IPS-18c (cell line): ENCODE results near the gene RPS4Y2.

ENCODE experiments used
- H3K4me3 ChIP-seq: 2 replicates; pipeline ENCODE4 v1.7.0; 2013; ENCODE audit warnings: low read depth, mild to moderate bottlenecking, low read length, moderate library complexity; ENCODE audit not compliant: insufficient read depth
- H3K9me3 ChIP-seq: one replicate; pipeline ENCODE4 v1.6.1; 2013; ENCODE audit warnings: mild to moderate bottlenecking, low read length, moderate library complexity; ENCODE audit not compliant: control insufficient read depth, insufficient read depth

Gene RPS4Y2

GRCh38 chrY:20802659-20803058, 46.8 kb downstream of the RPS4Y2 start:
- Histone ChIP-seq H3K9me3 (no peaks in the 10 kb centered on the region), H3K4me3 (no peak overlapping the region)

DNA sequence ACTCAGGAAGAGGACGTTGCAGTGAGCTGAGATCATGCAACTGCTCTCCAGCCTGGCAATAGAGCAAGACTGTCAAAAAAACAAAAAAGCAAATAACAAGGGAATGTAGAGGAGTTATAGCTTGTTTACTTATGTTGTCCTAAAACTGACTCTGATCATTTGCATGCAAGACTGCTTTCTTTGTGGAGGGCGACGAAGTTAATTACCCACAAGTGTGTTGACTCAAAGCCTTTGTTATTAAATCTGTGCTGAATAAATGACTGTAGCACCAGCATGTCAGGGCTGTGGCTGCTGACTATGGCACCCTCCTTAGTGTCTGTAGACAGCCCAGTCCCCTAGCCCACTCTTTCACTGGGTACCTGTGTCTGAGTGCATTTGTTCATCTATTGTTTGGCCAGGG, 50.3 kb downstream of the RPS4Y2 start:
- H3K4me3 ChIP-seq: no peak overlapping the region
- H3K9me3 ChIP-seq: no peaks in the 10 kb centered on the region

GRCh38 chrY:20813459-20813858, 57.6 kb downstream of the RPS4Y2 start:
- no peak overlapping the region for H3K4me3 ChIP-seq
- no peaks in the 10 kb centered on the region for H3K9me3 ChIP-seq

- Histone ChIP-seq H3K4me3 (no peak overlapping the region), H3K9me3 (no peaks in the 10 kb centered on the region)
Measured at GRCh38 chrY:20814794-20815193, 58.9 kb downstream of the RPS4Y2 start.

DNA sequence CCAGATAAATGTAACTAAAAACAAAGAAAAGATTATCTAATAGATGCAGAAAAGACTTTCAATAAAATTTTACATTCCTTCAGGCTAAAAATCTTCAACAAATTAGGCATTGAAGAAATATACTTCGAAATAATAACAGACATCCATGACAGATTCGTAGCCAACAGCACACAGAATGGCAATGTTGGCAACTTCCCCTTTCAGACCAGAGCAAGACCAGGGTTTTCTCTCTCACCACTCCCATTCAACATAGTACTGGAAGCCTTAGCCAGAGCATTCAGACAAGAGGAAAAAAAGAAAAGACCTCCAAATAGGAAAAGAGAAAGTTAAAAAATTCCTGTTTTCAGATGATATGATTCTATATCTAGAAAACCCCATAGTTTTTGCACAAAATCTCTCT, 61.2 kb downstream of the RPS4Y2 start:
- H3K4me3 ChIP-seq: no peak overlapping the region
- H3K9me3 ChIP-seq: no peaks in the 10 kb centered on the region
